Raji (cell line): ENCODE measurements around the gene PGAP3.

ENCODE experiments used
- POLR2A ChIP-seq: IDR thresholded peaks from 2 replicates; pipeline ENCODE4 v1.6.1; 2011; ENCODE audit warnings: low read depth, low read length, control low read depth; ENCODE audit not compliant: insufficient read depth

The PGAP3 gene

DNA sequence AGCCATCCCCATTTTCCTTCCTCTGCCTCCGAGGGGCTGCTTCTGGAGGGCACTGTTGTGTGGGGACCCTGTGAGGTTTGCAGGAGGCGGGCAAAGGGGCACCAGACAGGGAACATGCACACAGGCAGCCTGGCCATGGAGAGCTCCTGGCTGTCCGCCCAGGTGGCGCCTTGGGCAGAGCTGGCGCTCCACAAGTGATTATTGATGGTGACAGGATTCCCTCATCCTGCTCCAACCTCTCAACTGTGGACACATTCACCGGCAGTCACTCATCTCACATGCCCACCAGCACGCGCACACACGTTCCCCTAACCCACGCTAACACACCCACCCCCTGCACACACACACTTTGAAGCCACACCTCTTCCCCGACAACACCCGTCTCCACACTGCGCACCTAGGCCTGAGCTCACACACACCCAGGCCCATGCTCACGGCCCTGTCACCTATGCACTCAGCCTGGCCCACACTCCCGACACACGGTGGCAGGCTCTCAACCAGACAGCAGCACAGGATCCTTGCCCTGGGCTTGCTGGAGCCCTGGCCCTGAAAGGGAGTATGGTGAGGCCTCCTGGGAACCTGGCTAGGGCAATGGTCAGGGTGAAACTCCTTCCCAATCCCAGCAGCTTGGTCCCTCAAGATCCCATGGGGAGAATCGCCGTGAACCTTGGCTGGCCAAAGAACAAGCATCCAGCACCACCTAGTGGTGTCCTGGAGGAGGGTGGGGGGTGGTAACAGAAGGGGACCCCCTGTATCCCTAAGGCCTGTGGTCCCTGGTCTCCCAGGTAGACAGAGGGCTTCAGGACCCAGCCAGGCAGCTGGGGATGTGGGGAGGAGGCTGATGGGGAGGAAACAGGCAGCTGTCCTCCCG lies 16.0 kb downstream of the PGAP3 start:
- TF ChIP-seq POLR2A: no peak

DNA sequence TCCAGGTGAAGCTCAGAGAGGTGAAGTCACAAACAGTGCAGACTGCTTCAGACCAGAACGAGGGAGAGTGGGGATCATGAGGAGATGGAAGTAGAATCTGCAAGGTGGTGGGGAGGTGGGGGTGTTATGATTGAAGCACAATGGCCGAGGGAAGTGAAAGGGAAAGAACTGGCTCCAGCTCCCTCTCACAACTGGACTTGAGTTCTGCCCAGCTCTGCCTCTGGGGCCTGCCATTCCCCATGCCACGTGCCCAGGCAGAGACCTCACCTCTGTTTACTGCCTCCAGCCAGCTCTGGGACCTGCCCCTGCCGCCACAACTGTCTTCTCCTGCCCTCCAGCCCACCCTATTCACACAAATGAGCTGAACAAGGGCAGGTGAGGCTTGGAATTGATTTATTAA lies 17.1 kb downstream of the PGAP3 start:
- TF ChIP-seq POLR2A: no peak

DNA sequence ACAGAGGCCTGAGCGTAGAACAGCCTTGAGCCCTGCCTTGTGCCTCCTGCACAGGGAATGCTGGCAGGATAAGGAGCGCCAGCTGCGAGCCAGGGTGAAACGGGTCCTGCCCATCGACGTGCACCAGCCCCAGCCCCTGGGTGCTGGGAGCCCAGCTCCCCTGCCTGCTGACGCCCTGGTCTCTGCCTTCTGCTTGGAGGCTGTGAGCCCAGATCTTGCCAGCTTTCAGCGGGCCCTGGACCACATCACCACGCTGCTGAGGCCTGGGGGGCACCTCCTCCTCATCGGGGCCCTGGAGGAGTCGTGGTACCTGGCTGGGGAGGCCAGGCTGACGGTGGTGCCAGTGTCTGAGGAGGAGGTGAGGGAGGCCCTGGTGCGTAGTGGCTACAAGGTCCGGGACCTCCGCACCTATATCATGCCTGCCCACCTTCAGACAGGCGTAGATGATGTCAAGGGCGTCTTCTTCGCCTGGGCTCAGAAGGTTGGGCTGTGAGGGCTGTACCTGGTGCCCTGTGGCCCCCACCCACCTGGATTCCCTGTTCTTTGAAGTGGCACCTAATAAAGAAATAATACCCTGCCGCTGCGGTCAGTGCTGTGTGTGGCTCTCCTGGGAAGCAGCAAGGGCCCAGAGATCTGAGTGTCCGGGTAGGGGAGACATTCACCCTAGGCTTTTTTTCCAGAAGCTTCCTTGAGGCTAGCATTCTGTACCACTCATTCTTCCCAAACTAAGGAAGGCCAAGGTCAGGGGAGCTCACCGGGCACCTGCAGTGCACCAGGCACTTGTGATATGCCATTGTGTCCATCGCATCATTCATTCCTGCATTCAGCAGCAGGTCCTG lies 17.7 kb downstream of the PGAP3 start:
- TF ChIP-seq POLR2A: no peak

DNA sequence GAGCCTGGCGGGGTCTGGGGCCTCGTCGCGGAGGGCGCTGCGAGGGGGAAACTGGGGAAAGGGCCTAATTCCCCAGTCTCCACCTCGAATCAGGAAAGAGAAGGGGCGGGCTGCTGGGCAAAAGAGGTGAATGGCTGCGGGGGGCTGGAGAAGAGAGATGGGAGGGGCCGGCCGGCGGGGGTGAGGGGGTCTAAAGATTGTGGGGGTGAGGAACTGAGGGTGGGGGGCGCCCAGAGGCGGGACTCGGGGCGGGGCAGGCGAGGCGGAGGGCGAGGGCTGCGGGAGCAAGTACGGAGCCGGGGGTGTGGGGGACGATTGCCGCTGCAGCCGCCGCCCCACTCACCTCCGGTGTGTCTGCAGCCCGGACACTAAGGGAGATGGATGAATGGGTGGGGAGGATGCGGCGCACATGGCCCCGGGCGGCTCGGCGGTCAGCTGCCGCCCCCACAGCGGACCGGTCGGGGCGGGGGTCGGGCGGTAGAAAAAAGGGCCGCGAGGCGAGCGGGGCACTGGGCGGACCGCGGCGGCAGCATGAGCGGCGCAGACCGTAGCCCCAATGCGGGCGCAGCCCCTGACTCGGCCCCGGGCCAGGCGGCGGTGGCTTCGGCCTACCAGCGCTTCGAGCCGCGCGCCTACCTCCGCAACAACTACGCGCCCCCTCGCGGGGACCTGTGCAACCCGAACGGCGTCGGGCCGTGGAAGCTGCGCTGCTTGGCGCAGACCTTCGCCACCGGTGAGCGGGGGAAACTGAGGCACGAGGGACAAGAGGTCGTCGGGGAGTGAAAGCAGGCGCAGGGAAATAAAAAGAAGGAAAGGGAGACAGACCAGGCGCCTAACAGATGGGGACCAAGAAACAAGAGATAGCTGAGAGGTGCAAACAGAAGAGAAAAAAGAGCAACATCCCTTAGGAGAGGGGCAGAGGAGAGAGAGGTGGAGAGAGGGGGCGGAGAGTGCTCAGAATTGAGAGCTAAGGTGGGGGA lies 19.6 kb downstream of the PGAP3 start, which contains the start of gene PNMT:
PNMT (plus strand) TSS at position 509 of the 980 bp plus-strand sequence; CDS start at position 532, 23 bp downstream.
- TF ChIP-seq POLR2A: no peak

DNA sequence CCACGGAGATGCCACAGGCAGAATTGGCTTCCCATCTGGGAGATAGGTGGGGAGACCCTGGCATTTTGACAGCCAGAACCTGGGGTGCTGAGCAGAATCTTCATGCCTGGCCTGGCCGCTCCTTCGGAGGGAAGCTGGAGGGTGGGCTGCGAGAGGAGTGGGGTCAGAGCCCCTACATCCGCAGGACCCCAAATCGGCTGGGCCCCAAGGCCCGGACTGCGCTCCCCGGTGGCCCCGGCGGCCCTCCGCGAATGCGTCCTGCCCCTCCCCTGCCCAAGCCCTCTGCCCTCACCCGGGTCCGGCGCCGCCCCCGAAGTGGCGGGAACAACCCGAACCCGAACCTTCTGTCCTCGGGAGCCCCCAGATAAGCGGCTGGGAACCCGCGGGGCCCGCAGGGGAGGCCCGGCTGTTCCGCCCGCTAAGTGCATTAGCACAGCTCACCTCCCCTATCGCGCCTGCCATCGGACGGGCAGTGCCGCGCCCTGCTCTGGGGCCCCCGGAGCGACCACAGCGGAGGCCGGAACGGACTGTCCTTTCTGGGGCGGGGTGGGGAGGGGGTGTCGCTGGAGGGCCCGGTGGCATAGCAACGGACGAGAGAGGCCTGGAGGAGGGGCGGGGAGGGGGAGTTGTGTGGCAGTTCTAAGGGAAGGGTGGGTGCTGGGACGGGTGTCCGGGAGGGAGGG lies 20.5 kb downstream of the PGAP3 start:
- TF ChIP-seq POLR2A: no peak

DNA sequence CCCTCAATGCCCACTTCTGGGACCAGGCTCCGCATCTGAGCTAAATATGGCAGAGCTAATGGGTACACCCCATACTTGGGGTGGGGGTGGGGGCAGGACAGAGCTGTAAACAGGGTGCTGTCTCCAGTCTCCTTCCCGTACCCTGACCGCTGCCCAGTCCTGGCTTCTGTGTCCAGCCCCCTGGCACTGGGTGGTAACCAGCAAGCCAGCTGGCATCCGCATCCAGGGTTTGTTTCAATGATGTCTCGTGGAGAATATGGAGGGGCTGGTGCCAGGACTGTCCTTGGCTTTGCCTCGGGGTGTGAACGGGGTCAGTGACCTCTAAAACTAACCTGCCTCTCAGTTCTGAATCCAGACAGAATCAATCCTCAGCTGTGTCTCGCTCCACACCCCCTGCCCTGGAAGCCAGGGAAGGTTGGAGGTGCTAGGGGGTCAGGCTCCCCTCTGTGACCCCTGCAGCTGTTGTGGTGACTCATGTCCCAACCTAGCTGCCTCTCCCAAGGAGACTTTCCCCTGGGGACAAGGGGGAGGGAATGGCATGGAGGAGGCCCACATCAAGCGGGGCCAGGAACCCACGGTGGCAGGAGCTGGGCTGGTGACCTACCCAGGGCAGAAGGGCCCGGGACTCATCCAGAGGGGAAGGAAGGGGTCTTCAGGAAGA lies 21.1 kb downstream of the PGAP3 start:
- TF ChIP-seq POLR2A: no peak

DNA sequence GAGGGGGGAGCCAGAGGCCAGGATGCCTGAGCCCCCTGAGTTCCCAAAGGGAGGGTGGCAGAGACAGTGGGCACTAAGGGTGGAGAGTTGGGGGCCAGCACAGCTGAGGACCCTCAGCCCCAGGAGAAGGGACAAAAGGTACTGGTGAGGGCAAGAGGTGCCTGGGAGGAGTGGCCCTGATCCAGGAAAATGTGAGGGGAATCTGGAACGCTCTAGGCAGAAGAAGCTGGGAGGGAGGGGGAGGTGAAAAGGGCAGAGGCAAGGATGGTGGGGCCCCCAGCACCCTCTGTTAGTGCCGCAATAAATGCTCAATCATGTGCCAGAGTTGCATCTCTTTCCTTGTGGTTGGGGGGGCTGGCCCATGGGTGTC lies 21.6 kb downstream of the PGAP3 start:
- no peak for TF ChIP-seq POLR2A

DNA sequence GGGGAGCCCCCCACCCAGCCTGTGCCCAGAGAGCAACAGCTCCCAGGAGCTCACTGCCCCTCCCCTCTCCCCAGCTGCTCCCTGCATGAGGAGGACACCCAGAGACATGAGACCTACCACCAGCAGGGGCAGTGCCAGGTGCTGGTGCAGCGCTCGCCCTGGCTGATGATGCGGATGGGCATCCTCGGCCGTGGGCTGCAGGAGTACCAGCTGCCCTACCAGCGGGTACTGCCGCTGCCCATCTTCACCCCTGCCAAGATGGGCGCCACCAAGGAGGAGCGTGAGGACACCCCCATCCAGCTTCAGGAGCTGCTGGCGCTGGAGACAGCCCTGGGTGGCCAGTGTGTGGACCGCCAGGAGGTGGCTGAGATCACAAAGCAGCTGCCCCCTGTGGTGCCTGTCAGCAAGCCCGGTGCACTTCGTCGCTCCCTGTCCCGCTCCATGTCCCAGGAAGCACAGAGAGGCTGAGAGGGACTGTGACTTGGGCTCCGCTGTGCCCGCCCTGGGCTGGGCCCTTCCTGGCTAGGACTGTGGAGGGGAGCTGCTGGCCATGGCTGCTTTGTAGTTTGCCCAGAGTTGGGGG lies 22.1 kb downstream of the PGAP3 start:
- no peak for TF ChIP-seq POLR2A

DNA sequence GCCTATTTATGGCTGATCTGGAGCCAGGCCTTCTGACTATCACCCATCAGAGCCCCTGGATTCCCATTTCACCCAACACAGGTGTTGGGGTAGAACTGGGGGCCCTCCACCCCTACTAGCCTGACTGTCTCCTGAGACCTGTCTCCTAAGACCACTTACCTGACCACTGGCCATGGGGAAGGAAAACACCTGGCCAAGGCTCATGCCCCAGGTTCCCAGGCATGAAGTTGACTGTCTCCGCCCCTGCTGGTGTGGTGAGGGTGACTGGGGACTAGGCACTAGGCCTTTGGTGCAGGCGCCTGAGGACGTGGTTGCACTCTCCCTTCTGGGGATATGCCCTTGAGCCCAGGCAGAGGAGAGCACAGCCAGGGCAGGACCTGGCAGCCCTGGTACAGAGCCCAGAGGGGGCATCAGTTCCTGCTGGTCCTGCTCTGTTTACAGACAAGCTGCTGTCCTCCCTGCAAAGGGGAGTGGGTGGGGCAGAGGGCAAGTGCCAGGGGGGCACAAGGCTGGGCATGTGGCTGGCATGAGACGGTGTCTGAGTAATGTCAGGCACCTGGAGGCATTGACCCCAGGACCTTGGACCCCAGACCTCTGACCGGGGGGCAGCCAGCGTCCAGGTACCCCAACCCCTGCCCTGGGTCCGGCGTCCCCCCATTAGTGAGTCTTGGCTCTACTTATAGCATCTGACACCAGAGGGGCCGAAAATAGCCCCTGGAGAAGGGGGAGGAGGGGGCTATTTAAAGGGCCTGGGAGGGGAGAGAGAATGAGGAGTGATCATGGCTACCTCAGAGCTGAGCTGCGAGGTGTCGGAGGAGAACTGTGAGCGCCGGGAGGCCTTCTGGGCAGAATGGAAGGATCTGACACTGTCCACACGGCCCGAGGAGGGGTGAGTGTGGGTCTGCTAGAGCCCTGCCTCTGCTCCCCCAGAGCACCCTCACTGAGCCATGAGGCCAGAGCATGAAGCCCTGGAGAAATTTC lies 23.0 kb downstream of the PGAP3 start, which contains the start of gene TCAP:
TCAP (plus strand) TSS at position 769 of the 981 bp plus-strand sequence; CDS start at position 780, 11 bp downstream.
- TF ChIP-seq POLR2A: no peak

DNA sequence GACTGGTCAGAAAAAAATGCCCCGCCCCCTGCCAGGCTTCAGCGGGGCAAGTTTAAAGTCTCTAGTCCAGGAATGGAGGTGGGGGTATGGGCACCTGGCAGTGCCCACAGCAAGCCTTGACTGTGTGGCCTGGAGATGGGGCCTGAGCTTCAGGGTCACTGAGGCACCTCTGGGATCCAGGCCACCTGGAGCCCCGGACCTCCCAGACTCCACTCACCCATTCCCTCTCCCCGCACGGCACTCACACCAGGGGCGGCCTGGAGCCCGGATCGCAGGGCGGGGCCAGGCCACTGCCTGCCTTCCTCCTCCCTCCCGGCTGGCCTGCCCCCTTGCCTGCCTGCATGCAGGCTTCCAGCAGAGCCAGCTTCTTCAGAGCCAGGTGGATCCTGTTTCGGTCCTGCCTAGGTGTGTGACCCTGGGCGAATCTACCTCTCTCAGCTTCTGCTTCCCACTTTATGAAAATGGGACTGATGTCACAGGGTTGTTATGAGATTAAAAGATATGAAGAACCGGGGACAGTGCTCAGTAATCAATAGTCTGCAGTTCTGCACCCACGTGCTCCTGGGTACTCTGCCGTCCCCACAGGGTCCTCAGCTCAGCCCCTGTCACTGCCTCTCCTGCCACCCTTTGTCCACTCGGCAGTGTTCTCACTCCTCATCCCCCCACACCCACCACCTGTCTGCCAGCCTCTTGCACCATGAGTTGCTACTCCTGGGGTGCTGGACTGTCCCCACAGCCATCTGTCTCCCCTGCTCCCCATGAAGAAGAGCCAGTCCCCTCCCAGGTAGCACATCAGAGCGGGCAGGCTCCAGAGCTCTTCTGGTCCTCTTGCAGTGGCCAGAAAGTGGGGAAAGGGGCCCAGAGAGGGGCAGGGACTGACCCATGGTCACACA lies 23.9 kb downstream of the PGAP3 start:
- TF ChIP-seq POLR2A: no peak

DNA sequence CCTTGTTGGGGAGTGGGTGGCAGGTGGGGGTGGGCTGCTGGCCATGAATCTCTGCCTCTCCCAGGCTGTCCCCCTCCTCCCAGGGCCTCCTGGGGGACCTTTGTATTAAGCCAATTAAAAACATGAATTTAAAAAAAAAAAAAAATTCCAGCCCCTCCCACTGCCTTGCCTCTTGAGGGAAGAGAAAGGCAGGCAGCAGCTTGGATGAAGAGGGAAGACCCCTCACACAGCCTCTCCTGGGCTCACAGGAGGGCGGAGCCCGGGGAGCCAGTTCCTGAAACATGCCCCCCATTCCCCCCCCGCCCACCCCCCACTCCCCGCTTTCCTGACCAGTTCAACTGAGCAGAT lies 24.5 kb downstream of the PGAP3 start:
- TF ChIP-seq POLR2A: no peak
